ENCODE results near the gene S100A13.

DNA sequence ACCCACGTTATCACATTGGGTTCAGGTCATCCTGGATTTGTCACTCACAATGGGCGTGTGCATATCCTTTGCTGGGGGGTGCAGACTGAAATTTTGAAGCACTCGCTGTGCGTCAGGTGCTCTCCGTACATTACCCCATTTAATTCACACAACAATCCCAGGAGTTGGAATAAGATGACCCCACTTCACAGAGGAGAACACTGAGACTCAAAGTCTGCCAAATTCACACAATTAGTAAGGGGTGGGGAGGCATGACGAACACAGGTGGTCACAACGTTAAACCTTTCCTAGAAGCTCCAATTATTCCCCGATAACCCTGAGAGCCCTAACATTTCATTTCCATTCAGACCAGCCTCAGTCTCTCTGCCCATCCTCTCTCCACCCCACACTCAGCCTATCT lies 57.8 kb downstream of the S100A13 start:
- TF ChIP-seq CTCF (IDR thresholded peaks at IDR 0.05) (no peak), POLR2A (IDR thresholded peaks at IDR 0.05) (no peak), POLR2AphosphoS5 (IDR thresholded peaks at IDR 0.05) (no peak)
